Suprapubic skin (tissue), 4 donors: ENCODE measurements around the gene GNPTAB. TPM values are rescaled to one million over a fixed set of nuclear protein-coding genes. Genes with fewer than 3 reads are reported as not detected.
"Not testable (repeated sequence)": the region's sequence is repeated elsewhere in the genome, so short reads cannot be mapped to it uniquely, and the experiment has no call there.

Source experiments
- DNase-seq, 2 donors: peaks; one replicate each; pipeline ENCODE4 v3.0.0-alpha.2; 2019; ENCODE audit warnings: low spot score in 2 of 2
- H3K27ac ChIP-seq: fragments of 200-600 bp; sonication (generic); one replicate; pipeline ENCODE4 v1.5.1; 2019
- H3K27me3 ChIP-seq: fragments of 200-600 bp; sonication (generic); one replicate; pipeline ENCODE4 v1.5.1; 2019
- H3K36me3 ChIP-seq: fragments of 200-600 bp; sonication (generic); one replicate; pipeline ENCODE4 v1.5.1; 2019
- H3K4me1 ChIP-seq: fragments of 200-600 bp; sonication (generic); one replicate; pipeline ENCODE4 v1.5.1; 2019
- H3K4me3 ChIP-seq: fragments of 200-600 bp; sonication (generic); one replicate; pipeline ENCODE4 v1.5.1; 2019; ENCODE audit warnings: mild to moderate bottlenecking
- H3K9me3 ChIP-seq: fragments of 200-600 bp; sonication (generic); one replicate; pipeline ENCODE4 v1.5.1; 2019
- CTCF ChIP-seq, 2 donors: fragments of 200-600 bp in 1 of 2; fragments of 450-650 bp in 1 of 2; sonication (generic) in 1 of 2; IDR thresholded peaks; one replicate each; pipeline ENCODE4 v1.5.1; 2016 to 2019; ENCODE audit warnings: antibody characterized with exemption in 2 of 2, mild to moderate bottlenecking in 1 of 2, moderate library complexity in 1 of 2
- EP300 ChIP-seq: sonication (generic); formaldehyde crosslinking; IDR thresholded peaks from one replicate; pipeline ENCODE4 v1.6.1; 2017; ENCODE audit warnings: antibody characterized with exemption
- POLR2A ChIP-seq, 2 donors: fragments of 450-650 bp; IDR thresholded peaks; one replicate each; pipeline ENCODE4 v1.6.1; 2017; ENCODE audit warnings: antibody characterized with exemption in 2 of 2, mild to moderate bottlenecking in 2 of 2, moderate library complexity in 2 of 2
- POLR2AphosphoS5 ChIP-seq, 3 donors: sonication (generic); formaldehyde crosslinking; IDR thresholded peaks; one replicate each; pipeline ENCODE4 v1.6.1; 2017; ENCODE audit warnings: antibody characterized with exemption in 3 of 3
- WGBS: methylation state at CpG from one replicate; pipeline ENCODE4 v1.1.5; 2018; 5-methylcytosine and 5-hydroxymethylcytosine counted together
- total RNA-seq, 4 donors: library from RNA; depleted of rRNA; stranded (reverse); fragments of >200 nt; gene quantifications; one replicate each; pipeline ENCODE4 v1.1.0, GENCODE V29; 2016

The GNPTAB gene
- total RNA-seq, 4 donors from 2014 or later, result 25.0 to 68.2 (median 45.8) TPM

- WGBS, result 36% methylated on average over 9 of the region's 9 CpGs
- H3K36me3 ChIP-seq, result no peaks in the 10 kb centered on the region
- peak overlapping the region; percentile 97 for H3K27ac ChIP-seq
- TF ChIP-seq CTCF (IDR thresholded peaks at IDR 0.05) (no peak), POLR2AphosphoS5 (IDR thresholded peaks at IDR 0.05) (no peak), EP300 (no peak), POLR2A (IDR thresholded peaks at IDR 0.05) (no peak)
- H3K4me3 ChIP-seq, result peak overlapping the region; percentile 88
- no peak for DNase-seq
- no peaks in the 10 kb centered on the region for H3K27me3 ChIP-seq
- no peaks in the 10 kb centered on the region for H3K9me3 ChIP-seq
- peaks cover 11% of the 10 kb centered on the region for H3K4me1 ChIP-seq
Measured at GRCh38 chr12:101876322-101876860, 45.6 kb upstream of the GNPTAB start.

GRCh38 chr12:101875162-101875561 lies 44.4 kb upstream of the GNPTAB start:
- no peak for DNase-seq
- peaks cover 11% of the 10 kb centered on the region for H3K4me1 ChIP-seq
- 90% methylated on average over 9 of the region's 9 CpGs for WGBS
- no peaks in the 10 kb centered on the region for H3K27me3 ChIP-seq
- TF ChIP-seq POLR2A (IDR thresholded peaks at IDR 0.05) (no peak), POLR2AphosphoS5 (IDR thresholded peaks at IDR 0.05) (no peak), EP300 (no peak), CTCF (IDR thresholded peaks at IDR 0.05) (no peak)
- no peak overlapping the region for H3K27ac ChIP-seq
- H3K9me3 ChIP-seq, result no peaks in the 10 kb centered on the region
- H3K36me3 ChIP-seq, result no peaks in the 10 kb centered on the region
- H3K4me3 ChIP-seq, result no peak overlapping the region

- no peak for DNase-seq
- H3K36me3 ChIP-seq, result no peaks in the 10 kb centered on the region
- H3K4me1 ChIP-seq, result no peaks in the 10 kb centered on the region
- no peaks in the 10 kb centered on the region for H3K27me3 ChIP-seq
- H3K4me3 ChIP-seq, result no peak overlapping the region
- no peaks in the 10 kb centered on the region for H3K9me3 ChIP-seq
- no peak overlapping the region for H3K27ac ChIP-seq
- TF ChIP-seq EP300, result no peak
- no peak for TF ChIP-seq POLR2AphosphoS5 (IDR thresholded peaks at IDR 0.05)
- no peak for TF ChIP-seq CTCF (IDR thresholded peaks at IDR 0.05)
- no peak for TF ChIP-seq POLR2A (IDR thresholded peaks at IDR 0.05)
- WGBS, result 65% methylated on average over 1 of the region's 1 CpG
Measured at GRCh38 chr12:101870925-101871324, 40.2 kb upstream of the GNPTAB start.

GRCh38 chr12:101867619-101868018 lies 36.9 kb upstream of the GNPTAB start:
- H3K4me3 ChIP-seq, H3K4me1 ChIP-seq, H3K27ac ChIP-seq, H3K36me3 ChIP-seq, DNase-seq, H3K9me3 ChIP-seq, H3K27me3 ChIP-seq: not testable (repeated sequence)
- 96% methylated on average over 3 of the region's 3 CpGs for WGBS

GRCh38 chr12:101866615-101867373 lies 36.0 kb upstream of the GNPTAB start:
- DNase-seq, result no peak
- no peaks in the 10 kb centered on the region for H3K27me3 ChIP-seq
- TF ChIP-seq CTCF (IDR thresholded peaks at IDR 0.05) (no peak), EP300 (no peak), POLR2A (IDR thresholded peaks at IDR 0.05) (no peak), POLR2AphosphoS5 (IDR thresholded peaks at IDR 0.05) (no peak)
- no peak overlapping the region for H3K4me3 ChIP-seq
- no peaks in the 10 kb centered on the region for H3K4me1 ChIP-seq
- H3K36me3 ChIP-seq, result no peaks in the 10 kb centered on the region
- H3K27ac ChIP-seq, result no peak overlapping the region
- 84% methylated on average over 13 of the region's 13 CpGs for WGBS
- no peaks in the 10 kb centered on the region for H3K9me3 ChIP-seq
